Adipocyte (in vitro differentiated cells): ENCODE results near the gene PLEKHF1.
"Not testable (repeated sequence)": the region's sequence is repeated elsewhere in the genome, so short reads cannot be mapped to it uniquely, and the experiment has no call there.

Source experiments
- DNase-seq: peaks from one replicate; pipeline ENCODE4 v3.0.0-alpha.2; 2015; ENCODE audit warnings: low read depth
- H3K27me3 ChIP-seq: replicated peaks from 2 replicates; pipeline ENCODE4 v1.7.0; 2013; ENCODE audit warnings: mild to moderate bottlenecking, low read length, moderate library complexity; ENCODE audit not compliant: control insufficient read depth, insufficient read depth
- H3K36me3 ChIP-seq: 2 replicates; pipeline ENCODE4 v1.7.0; 2013; ENCODE audit warnings: low read length, mild to moderate bottlenecking, moderate library complexity; ENCODE audit not compliant: control insufficient read depth, insufficient read depth, severe bottlenecking
- H3K4me1 ChIP-seq: 2 replicates; pipeline ENCODE4 v1.7.0; 2013; ENCODE audit warnings: mild to moderate bottlenecking, low read length, moderate library complexity; ENCODE audit not compliant: control insufficient read depth, insufficient read depth
- H3K4me3 ChIP-seq: 2 replicates; pipeline ENCODE4 v1.7.0; 2013; ENCODE audit warnings: mild to moderate bottlenecking, low read length, moderate library complexity
- H3K9ac ChIP-seq: 2 replicates; pipeline ENCODE4 v1.7.0; 2013; ENCODE audit warnings: mild to moderate bottlenecking, low read length, moderate library complexity
- H3K9me3 ChIP-seq: 2 replicates; pipeline ENCODE4 v1.7.0; 2013; ENCODE audit warnings: mild to moderate bottlenecking, low read length, moderate library complexity; ENCODE audit not compliant: control insufficient read depth

PLEKHF1 gene

GRCh38 chr19:29697523-29698261, 32.4 kb downstream of the PLEKHF1 start:
- DNase-seq = no peak
- Histone ChIP-seq H3K4me3 (no peak overlapping the region), H3K27me3 (no peaks in the 10 kb centered on the region), H3K36me3 (peaks cover 18% of the 10 kb centered on the region), H3K9me3 (no peaks in the 10 kb centered on the region), H3K4me1 (peaks cover 16% of the 10 kb centered on the region), H3K9ac (no peak overlapping the region)

GRCh38 chr19:29699861-29700260, 34.6 kb downstream of the PLEKHF1 start:
- H3K9ac ChIP-seq = no peak overlapping the region
- H3K4me3 ChIP-seq = no peak overlapping the region
- H3K36me3 ChIP-seq = peaks cover 34% of the 10 kb centered on the region
- no peaks in the 10 kb centered on the region for H3K27me3 ChIP-seq
- H3K9me3 ChIP-seq = no peaks in the 10 kb centered on the region
- H3K4me1 ChIP-seq = peaks cover 14% of the 10 kb centered on the region
- DNase-seq = no peak

- H3K9ac ChIP-seq = no peak overlapping the region
- H3K36me3 ChIP-seq = peaks cover 36% of the 10 kb centered on the region
- peaks cover 10% of the 10 kb centered on the region for H3K4me1 ChIP-seq
- H3K9me3 ChIP-seq = no peaks in the 10 kb centered on the region
- no peaks in the 10 kb centered on the region for H3K27me3 ChIP-seq
- DNase-seq = no peak
- H3K4me3 ChIP-seq = no peak overlapping the region
Observed at GRCh38 chr19:29700498-29700897, 35.2 kb downstream of the PLEKHF1 start.

- Histone ChIP-seq H3K36me3 (peaks cover 51% of the 10 kb centered on the region), H3K27me3 (no peaks in the 10 kb centered on the region), H3K4me1 (peaks cover 28% of the 10 kb centered on the region), H3K4me3 (no peak overlapping the region), H3K9me3 (no peaks in the 10 kb centered on the region), H3K9ac (no peak overlapping the region)
- no peak for DNase-seq
Observed at GRCh38 chr19:29702161-29702962, 37.1 kb downstream of the PLEKHF1 start.

GRCh38 chr19:29702963-29703320, 37.7 kb downstream of the PLEKHF1 start:
- H3K4me3 ChIP-seq = no peak overlapping the region
- no peak for DNase-seq
- peaks cover 31% of the 10 kb centered on the region for H3K4me1 ChIP-seq
- no peaks in the 10 kb centered on the region for H3K27me3 ChIP-seq
- no peak overlapping the region for H3K9ac ChIP-seq
- no peaks in the 10 kb centered on the region for H3K9me3 ChIP-seq
- peaks cover 54% of the 10 kb centered on the region for H3K36me3 ChIP-seq

GRCh38 chr19:29704562-29705558, 39.6 kb downstream of the PLEKHF1 start:
- H3K27me3 ChIP-seq = no peaks in the 10 kb centered on the region
- no peaks in the 10 kb centered on the region for H3K9me3 ChIP-seq
- H3K4me3 ChIP-seq = peak overlapping the region; percentile 85
- no peak for DNase-seq
- peaks cover 54% of the 10 kb centered on the region for H3K36me3 ChIP-seq
- peak overlapping the region; percentile 89 for H3K9ac ChIP-seq
- H3K4me1 ChIP-seq = peaks cover 49% of the 10 kb centered on the region

- DNase-seq = no peak
- H3K9me3 ChIP-seq = no peaks in the 10 kb centered on the region
- peak overlapping the region; percentile 85 for H3K4me3 ChIP-seq
- peaks cover 54% of the 10 kb centered on the region for H3K36me3 ChIP-seq
- H3K27me3 ChIP-seq = no peaks in the 10 kb centered on the region
- H3K4me1 ChIP-seq = peaks cover 53% of the 10 kb centered on the region
- H3K9ac ChIP-seq = peak overlapping the region; percentile 89
Observed at GRCh38 chr19:29705706-29706105, 40.4 kb downstream of the PLEKHF1 start.

- H3K4me3 ChIP-seq = peak overlapping the region; percentile 85
- DNase-seq = no peak
- peaks cover 56% of the 10 kb centered on the region for H3K4me1 ChIP-seq
- peaks cover 47% of the 10 kb centered on the region for H3K36me3 ChIP-seq
- H3K27me3 ChIP-seq = no peaks in the 10 kb centered on the region
- H3K9me3 ChIP-seq = no peaks in the 10 kb centered on the region
- peak overlapping the region; percentile 89 for H3K9ac ChIP-seq
Observed at GRCh38 chr19:29706635-29707034, 41.4 kb downstream of the PLEKHF1 start.

GRCh38 chr19:29708554-29709439, 43.5 kb downstream of the PLEKHF1 start:
- H3K27me3 ChIP-seq = no peaks in the 10 kb centered on the region
- H3K4me1 ChIP-seq = peaks cover 68% of the 10 kb centered on the region
- H3K4me3 ChIP-seq = peak overlapping the region; percentile 85
- peak overlapping the region; percentile 89 for H3K9ac ChIP-seq
- H3K36me3 ChIP-seq = peaks cover 28% of the 10 kb centered on the region
- H3K9me3 ChIP-seq = no peaks in the 10 kb centered on the region
- DNase-seq = no peak

- H3K27me3 ChIP-seq, H3K9me3 ChIP-seq, DNase-seq: not testable (repeated sequence)
- H3K36me3 ChIP-seq = peaks cover 24% of the 10 kb centered on the region
- H3K4me3 ChIP-seq = peak overlapping the region; percentile 60
- H3K9ac ChIP-seq = peak overlapping the region; percentile 89
- peaks cover 71% of the 10 kb centered on the region for H3K4me1 ChIP-seq
Observed at GRCh38 chr19:29709440-29709798, 44.2 kb downstream of the PLEKHF1 start.
